Measurements from ENCODE around the gene PNPLA5. TPM values are rescaled to one million over a fixed set of nuclear protein-coding genes. Genes with fewer than 3 reads are reported as not detected.

The PNPLA5 gene
- total RNA-seq, 3 donors from 2014 or later (not counting 1 experiment from before 2014, with no cell fraction given) = not detected

DNA sequence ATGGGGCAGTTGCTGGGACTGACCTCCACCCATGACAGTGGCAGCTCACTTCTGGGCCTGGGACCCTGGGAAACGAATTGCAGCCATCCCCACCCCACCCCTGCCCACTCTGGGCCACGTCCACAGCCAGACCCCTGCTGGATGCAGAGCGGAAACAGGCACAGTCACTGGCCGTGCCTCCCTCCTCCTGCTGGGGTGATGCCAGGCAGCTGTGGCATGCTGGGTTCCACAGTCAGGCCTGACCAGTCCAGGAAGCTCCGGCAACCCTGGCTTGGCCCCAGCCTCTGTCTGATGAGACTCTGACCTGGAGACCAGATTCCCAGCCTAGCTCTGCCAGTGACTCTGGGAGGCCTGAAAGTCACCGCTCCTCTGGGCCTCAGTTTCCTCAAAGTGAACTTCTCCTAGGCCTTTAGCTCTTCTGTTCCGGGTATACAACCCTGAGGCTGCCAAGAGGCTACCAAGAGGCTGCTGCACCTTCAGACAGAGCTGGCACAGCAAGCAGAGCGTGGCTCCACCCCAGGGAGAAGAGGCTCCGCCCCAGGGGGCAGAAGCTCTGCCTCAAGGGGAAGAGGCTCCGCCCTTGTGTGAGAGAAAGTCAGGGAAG is 38.4 kb downstream of the PNPLA5 start:
- intact Hi-C loops (cut with micrococcal nuclease) = no loop called here
- Histone ChIP-seq H3K36me3 (ENCODE audit: control insufficient read depth, insufficient read depth, low read length) (no peaks in the 10 kb centered on the region), H3K4me1 (ENCODE audit: control insufficient read depth, insufficient read depth, low read length) (no peaks in the 10 kb centered on the region), H3K27me3 (ENCODE audit: control insufficient read depth, insufficient read depth, low read length) (no peaks in the 10 kb centered on the region), H3K9me3 (ENCODE audit: control insufficient read depth, insufficient read depth, low read length) (no peaks in the 10 kb centered on the region), H3K4me3 (ENCODE audit: low read length) (no peak overlapping the region), H3K27ac (ENCODE audit: low read length) (no peak overlapping the region)
- H3K4me1 Mint-ChIP-seq = no peaks in the 10 kb centered on the region
- no peak overlapping the region for H3K4me3 Mint-ChIP-seq
- ATAC-seq (no peak), DNase-seq (no peak)
- no peaks in the 10 kb centered on the region for H3K36me3 Mint-ChIP-seq
- peaks cover 7 to 21% of the 10 kb centered on the region in 2 donors for H3K27me3 Mint-ChIP-seq (ENCODE audit: low read depth in 2 of 2)
- WGBS (ENCODE audit: insufficient coverage) = 88% methylated on average over 10 of the region's 10 CpGs
- TF ChIP-seq, protein P1, sequence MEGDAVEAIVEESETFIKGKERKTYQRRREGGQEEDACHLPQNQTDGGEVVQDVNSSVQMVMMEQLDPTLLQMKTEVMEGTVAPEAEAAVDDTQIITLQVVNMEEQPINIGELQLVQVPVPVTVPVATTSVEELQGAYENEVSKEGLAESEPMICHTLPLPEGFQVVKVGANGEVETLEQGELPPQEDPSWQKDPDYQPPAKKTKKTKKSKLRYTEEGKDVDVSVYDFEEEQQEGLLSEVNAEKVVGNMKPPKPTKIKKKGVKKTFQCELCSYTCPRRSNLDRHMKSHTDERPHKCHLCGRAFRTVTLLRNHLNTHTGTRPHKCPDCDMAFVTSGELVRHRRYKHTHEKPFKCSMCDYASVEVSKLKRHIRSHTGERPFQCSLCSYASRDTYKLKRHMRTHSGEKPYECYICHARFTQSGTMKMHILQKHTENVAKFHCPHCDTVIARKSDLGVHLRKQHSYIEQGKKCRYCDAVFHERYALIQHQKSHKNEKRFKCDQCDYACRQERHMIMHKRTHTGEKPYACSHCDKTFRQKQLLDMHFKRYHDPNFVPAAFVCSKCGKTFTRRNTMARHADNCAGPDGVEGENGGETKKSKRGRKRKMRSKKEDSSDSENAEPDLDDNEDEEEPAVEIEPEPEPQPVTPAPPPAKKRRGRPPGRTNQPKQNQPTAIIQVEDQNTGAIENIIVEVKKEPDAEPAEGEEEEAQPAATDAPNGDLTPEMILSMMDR (IDR thresholded peaks at IDR 0.05) = no peak
- no peaks in the 10 kb centered on the region for H3K9me3 Mint-ChIP-seq
- no peak overlapping the region for H3K27ac Mint-ChIP-seq

DNA sequence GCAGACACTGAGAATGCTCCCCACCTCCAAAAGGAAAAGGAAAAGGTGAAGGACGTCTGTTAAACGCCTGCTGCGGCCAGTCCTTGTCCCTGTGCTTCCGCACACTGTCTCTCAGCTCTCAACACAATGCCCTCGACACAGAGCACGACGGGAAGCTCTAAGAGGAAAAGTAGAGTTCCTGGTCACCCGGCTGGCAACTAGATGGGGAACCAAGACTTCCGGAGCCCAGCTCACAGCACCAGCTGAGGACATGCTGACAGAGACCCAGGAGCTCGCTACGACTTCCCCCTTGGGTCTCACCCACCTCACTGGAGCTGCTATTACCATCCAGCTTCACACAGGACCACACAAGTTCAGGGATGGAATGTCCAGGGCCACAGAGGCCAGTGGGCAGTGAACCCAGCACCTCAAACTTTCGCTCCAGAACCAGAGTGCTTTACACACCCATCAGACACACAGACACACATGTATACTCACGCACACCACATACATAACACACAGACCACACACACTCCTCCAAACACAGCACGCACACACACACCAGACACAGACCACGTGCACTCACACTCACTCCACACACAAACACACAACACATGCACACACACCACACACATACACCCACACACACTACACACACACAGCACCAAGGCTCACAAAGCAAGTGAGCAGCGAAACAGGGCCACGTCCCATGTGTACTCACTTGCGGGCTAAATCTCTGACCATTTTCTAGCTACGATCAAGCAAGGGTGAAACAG is 39.1 kb downstream of the PNPLA5 start:
- 45% methylated on average over 19 of the region's 19 CpGs for WGBS (ENCODE audit: insufficient coverage)
- ATAC-seq (no peak), DNase-seq (no peak)
- H3K4me3 ChIP-seq (ENCODE audit: low read length) = no peak overlapping the region
- no peaks in the 10 kb centered on the region for H3K36me3 ChIP-seq (ENCODE audit: control insufficient read depth, insufficient read depth, low read length)
- Mint-ChIP-seq H3K9me3 (no peaks in the 10 kb centered on the region), H3K36me3 (no peaks in the 10 kb centered on the region), H3K27me3 (ENCODE audit: low read depth in 2 of 2) (peaks cover 7 to 21% of the 10 kb centered on the region in 2 donors), H3K27ac (no peak overlapping the region), H3K4me3 (no peak overlapping the region), H3K4me1 (no peaks in the 10 kb centered on the region)
- H3K9me3 ChIP-seq (ENCODE audit: control insufficient read depth, insufficient read depth, low read length) = no peaks in the 10 kb centered on the region
- intact Hi-C loops (cut with micrococcal nuclease) = no loop called here
- no peaks in the 10 kb centered on the region for H3K27me3 ChIP-seq (ENCODE audit: control insufficient read depth, insufficient read depth, low read length)
- TF ChIP-seq, protein P1 (IDR thresholded peaks at IDR 0.05) = no peak
- no peak overlapping the region for H3K27ac ChIP-seq (ENCODE audit: low read length)
- H3K4me1 ChIP-seq (ENCODE audit: control insufficient read depth, insufficient read depth, low read length) = no peaks in the 10 kb centered on the region

DNA sequence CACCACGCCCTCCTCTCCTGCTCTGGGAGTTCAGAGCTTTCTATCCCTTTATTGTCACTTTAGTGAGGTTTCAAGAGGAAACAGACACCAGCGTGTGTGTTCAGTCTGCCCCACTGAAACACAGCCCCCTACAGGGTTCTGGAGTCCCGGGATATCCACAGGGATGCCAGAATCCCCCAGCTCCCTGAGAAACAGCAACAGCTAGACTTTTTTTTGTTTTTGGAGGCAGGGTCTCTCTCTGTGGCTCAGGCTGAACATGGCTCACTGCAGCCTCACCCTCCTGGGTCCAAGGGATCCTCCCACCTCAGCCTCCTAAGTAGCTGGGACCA is 39.9 kb downstream of the PNPLA5 start:
- Histone ChIP-seq H3K27me3 (ENCODE audit: control insufficient read depth, insufficient read depth, low read length) (no peaks in the 10 kb centered on the region), H3K27ac (ENCODE audit: low read length) (no peak overlapping the region), H3K4me3 (ENCODE audit: low read length) (no peak overlapping the region), H3K36me3 (ENCODE audit: control insufficient read depth, insufficient read depth, low read length) (no peaks in the 10 kb centered on the region), H3K4me1 (ENCODE audit: control insufficient read depth, insufficient read depth, low read length) (no peaks in the 10 kb centered on the region), H3K9me3 (ENCODE audit: control insufficient read depth, insufficient read depth, low read length) (no peaks in the 10 kb centered on the region)
- TF ChIP-seq, protein P1 (IDR thresholded peaks at IDR 0.05) = no peak
- no peaks in the 10 kb centered on the region for H3K36me3 Mint-ChIP-seq
- no peak overlapping the region for H3K4me3 Mint-ChIP-seq
- 46% methylated on average over 3 of the region's 3 CpGs for WGBS (ENCODE audit: insufficient coverage)
- no peaks in the 10 kb centered on the region for H3K4me1 Mint-ChIP-seq
- no peak for ATAC-seq
- DNase-seq = no peak
- H3K27ac Mint-ChIP-seq = no peak overlapping the region
- intact Hi-C loops (cut with micrococcal nuclease) = no loop called here
- H3K27me3 Mint-ChIP-seq (ENCODE audit: low read depth in 2 of 2) = peaks cover 4 to 15% of the 10 kb centered on the region in 2 donors
- H3K9me3 Mint-ChIP-seq = no peaks in the 10 kb centered on the region
